Measurements from ENCODE around the gene CCDC33. TPM values are rescaled to one million over a fixed set of nuclear protein-coding genes. Genes with fewer than 3 reads are reported as not detected.

The CCDC33 gene
- total and polyA plus RNA-seq, 2 experiments from 2014 or later = not detected

DNA sequence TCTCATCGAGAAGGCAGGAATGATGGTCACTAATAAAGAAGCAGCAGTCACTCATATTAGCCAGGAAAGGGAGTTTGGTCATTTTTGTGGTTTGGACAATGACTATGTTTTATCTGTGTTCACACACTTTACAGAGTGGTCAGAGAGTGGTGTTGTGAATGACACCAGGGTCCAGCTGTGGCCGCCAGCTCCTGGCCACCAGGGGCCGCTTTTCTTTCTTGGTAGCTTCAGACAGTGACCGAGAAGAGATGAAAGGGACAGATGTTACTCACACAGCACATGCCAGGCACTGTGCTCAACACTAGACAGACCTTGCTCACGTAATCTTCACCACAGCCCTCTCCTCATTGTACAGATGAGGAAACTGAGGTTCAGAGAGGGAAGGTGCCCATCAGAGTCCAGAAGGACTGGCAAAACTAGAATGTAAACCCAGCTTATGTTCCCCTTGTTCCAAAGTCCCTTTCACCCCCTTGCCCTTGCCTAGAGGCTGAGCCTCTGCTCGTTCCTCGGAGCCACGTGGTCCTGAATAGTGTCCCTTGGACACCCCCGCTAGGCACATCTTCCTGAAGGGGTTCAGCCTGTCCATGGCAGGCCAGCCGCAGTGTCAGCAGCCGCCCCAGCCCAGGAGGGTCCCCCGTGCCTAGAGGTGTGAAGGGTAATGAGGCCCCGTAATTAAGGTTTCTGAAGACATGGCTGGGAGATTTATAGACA lies 75.8 kb downstream of the CCDC33 start:
- Histone ChIP-seq H3K9ac (no peak overlapping the region), H3K4me2 (ENCODE audit: unreplicated experiment) (no peak overlapping the region), H3K79me2 (ENCODE audit: insufficient read depth) (no peaks in the 10 kb centered on the region), H4K20me1 (ENCODE audit: insufficient read depth) (no peaks in the 10 kb centered on the region), H3K4me3 (no peak overlapping the region), H3K27ac (no peak overlapping the region), H2AFZ (no peak overlapping the region), H3K36me3 (ENCODE audit: low read depth) (no peaks in the 10 kb centered on the region), H3K27me3 (replicated peaks; ENCODE audit: insufficient read depth) (no peaks in the 10 kb centered on the region), H3K4me1 (ENCODE audit: insufficient read depth) (peaks cover 4% of the 10 kb centered on the region; the same call in 1 of the 2 replicates), H3K9me2 (ENCODE audit: insufficient read depth) (no peaks in the 10 kb centered on the region), H3F3A (ENCODE audit: insufficient read depth) (peaks cover 4% of the 10 kb centered on the region; the same call in 1 of the 2 replicates), H3K9me3 (ENCODE audit: low read depth) (no peaks in the 10 kb centered on the region)
- peak; percentile 21 for DNase-seq
- in situ Hi-C loops (cut with MboI) = no loop called here
- TF ChIP-seq EZH2 (IDR thresholded peaks at IDR 0.05; ENCODE audit: insufficient read depth, poor library complexity, severe bottlenecking) (no peak), EZH2phosphoT487 (IDR thresholded peaks at IDR 0.05; ENCODE audit: insufficient read depth, low read depth) (no peak)
- 81 to 85% methylated on average over 13 of the region's 13 CpGs for WGBS, 2 experiments (ENCODE audit: low coverage in 1 of 2, low lambda C conversion rate in 2 of 2, missing lambda C conversion rate in 2 of 2)

DNA sequence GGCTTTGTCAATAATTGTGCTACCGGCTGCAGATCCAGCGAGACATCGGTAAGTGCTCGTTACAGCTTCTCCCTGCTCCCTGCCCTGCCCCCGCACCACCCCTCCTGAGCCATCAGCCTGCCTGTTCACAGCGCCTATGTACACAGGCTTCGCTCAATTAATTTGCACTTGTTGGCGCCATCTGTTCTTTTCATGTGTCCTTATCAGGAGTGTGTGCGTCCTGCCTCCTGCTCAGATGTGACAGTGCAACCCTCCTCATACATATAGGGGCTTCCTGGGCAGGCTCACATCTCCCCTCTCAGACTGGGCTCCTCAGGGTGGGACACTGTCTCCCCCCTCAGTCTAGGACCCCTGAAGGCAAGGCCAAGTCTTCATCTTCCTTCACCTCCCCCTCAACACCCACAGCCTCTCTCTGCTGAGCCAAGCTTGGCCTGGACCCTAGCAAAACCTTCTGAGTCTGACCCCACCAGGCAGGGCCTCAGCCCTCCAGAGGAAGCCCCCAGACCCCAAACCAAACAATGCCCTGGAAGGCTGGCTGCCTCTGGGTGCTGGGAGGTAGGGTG lies 76.4 kb downstream of the CCDC33 start:
- H3K27ac ChIP-seq = no peak overlapping the region
- H3K4me2 ChIP-seq (ENCODE audit: unreplicated experiment) = no peak overlapping the region
- TF ChIP-seq EZH2 (IDR thresholded peaks at IDR 0.05; ENCODE audit: insufficient read depth, poor library complexity, severe bottlenecking) (no peak), EZH2phosphoT487 (IDR thresholded peaks at IDR 0.05; ENCODE audit: insufficient read depth, low read depth) (no peak)
- H4K20me1 ChIP-seq (ENCODE audit: insufficient read depth) = no peaks in the 10 kb centered on the region
- WGBS, 2 experiments (ENCODE audit: low coverage in 1 of 2, low lambda C conversion rate in 2 of 2, missing lambda C conversion rate in 2 of 2) = 93 to 95% methylated on average over 9 of the region's 9 CpGs
- in situ Hi-C loops (cut with MboI) = no loop called here
- no peaks in the 10 kb centered on the region for H3K9me2 ChIP-seq (ENCODE audit: insufficient read depth)
- H3K9me3 ChIP-seq (ENCODE audit: low read depth) = no peaks in the 10 kb centered on the region
- H3K27me3 ChIP-seq (replicated peaks; ENCODE audit: insufficient read depth) = no peaks in the 10 kb centered on the region
- peaks cover 10% of the 10 kb centered on the region; the same call in 1 of the 2 replicates for H3F3A ChIP-seq (ENCODE audit: insufficient read depth)
- no peaks in the 10 kb centered on the region for H3K36me3 ChIP-seq (ENCODE audit: low read depth)
- H3K79me2 ChIP-seq (ENCODE audit: insufficient read depth) = no peaks in the 10 kb centered on the region
- no peak for DNase-seq
- no peak overlapping the region for H3K9ac ChIP-seq
- no peak overlapping the region for H2AFZ ChIP-seq
- no peak overlapping the region for H3K4me3 ChIP-seq
- H3K4me1 ChIP-seq (ENCODE audit: insufficient read depth) = peaks cover 11% of the 10 kb centered on the region

DNA sequence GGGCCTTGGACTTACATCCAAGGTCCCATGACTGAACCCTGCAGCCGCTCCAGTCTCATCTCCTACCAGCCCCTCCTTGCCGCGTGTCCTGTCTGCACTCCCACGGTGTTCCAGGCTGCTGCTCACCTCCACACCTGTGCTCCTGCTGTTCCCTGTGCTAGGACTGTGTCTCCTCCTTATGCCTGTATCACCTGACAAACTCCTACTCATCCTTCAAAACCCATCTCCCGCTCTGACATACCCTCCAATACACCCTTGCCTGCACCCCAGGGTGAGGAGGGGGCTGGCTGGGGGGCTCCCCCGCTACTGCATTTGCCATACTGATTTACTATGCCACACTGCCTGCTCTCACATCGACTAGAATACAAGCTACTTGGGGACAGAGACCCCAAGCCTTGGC lies 77.8 kb downstream of the CCDC33 start:
- 83 to 84% methylated on average over 7 of the region's 7 CpGs for WGBS, 2 experiments (ENCODE audit: low coverage in 1 of 2, low lambda C conversion rate in 2 of 2, missing lambda C conversion rate in 2 of 2)
- Histone ChIP-seq H3K36me3 (ENCODE audit: low read depth) (no peaks in the 10 kb centered on the region), H3K27me3 (replicated peaks; ENCODE audit: insufficient read depth) (no peaks in the 10 kb centered on the region), H3K27ac (no peak overlapping the region), H3K79me2 (ENCODE audit: insufficient read depth) (no peaks in the 10 kb centered on the region), H3K4me3 (no peak overlapping the region), H3K4me2 (ENCODE audit: unreplicated experiment) (no peak overlapping the region), H2AFZ (no peak overlapping the region), H3K4me1 (ENCODE audit: insufficient read depth) (peaks cover 23% of the 10 kb centered on the region), H3F3A (ENCODE audit: insufficient read depth) (peaks cover 11% of the 10 kb centered on the region; the same call in 1 of the 2 replicates), H3K9me2 (ENCODE audit: insufficient read depth) (no peaks in the 10 kb centered on the region), H4K20me1 (ENCODE audit: insufficient read depth) (no peaks in the 10 kb centered on the region), H3K9ac (no peak overlapping the region), H3K9me3 (ENCODE audit: low read depth) (no peaks in the 10 kb centered on the region)
- TF ChIP-seq EZH2phosphoT487 (IDR thresholded peaks at IDR 0.05; ENCODE audit: insufficient read depth, low read depth) (no peak), EZH2 (IDR thresholded peaks at IDR 0.05; ENCODE audit: insufficient read depth, poor library complexity, severe bottlenecking) (no peak)
- in situ Hi-C loops (cut with MboI) = no loop called here
- no peak for DNase-seq

DNA sequence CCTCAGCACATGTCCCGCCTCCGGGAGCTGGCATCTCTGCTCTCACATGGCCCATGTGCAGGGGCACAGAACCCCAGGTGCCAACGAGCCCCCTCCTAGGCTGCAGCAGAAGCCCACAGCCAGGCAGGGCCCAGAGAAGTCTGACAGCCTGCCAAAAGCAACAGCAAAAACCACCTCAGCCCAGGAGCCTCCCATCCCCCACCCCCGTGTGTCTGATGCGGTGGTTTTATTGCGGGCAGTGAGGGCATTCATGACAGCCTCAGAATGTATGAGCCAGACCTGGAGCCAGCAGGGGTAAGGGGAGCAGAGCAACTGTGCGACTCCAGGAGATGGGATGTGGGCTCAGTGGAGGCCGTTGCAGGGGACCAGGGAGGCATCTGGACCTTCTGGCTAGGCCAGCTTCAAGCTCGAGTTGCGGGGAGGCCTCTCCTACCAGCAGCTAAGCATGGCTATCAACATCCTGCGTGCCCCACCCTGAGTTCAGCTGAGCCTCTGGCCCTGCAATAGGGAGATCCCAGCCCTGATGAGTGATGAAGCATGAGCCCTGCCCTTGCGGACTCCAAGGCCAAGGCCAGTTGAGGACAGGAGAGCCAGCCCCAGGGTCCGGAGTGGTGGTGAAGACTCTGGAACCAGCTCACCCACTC lies 78.8 kb downstream of the CCDC33 start:
- Histone ChIP-seq H4K20me1 (ENCODE audit: insufficient read depth) (no peaks in the 10 kb centered on the region), H3K27ac (no peak overlapping the region), H3K9me3 (ENCODE audit: low read depth) (no peaks in the 10 kb centered on the region), H3K4me3 (no peak overlapping the region), H3K4me2 (ENCODE audit: unreplicated experiment) (no peak overlapping the region), H3K9me2 (ENCODE audit: insufficient read depth) (no peaks in the 10 kb centered on the region), H3K4me1 (ENCODE audit: insufficient read depth) (peaks cover 32% of the 10 kb centered on the region), H3K27me3 (replicated peaks; ENCODE audit: insufficient read depth) (no peaks in the 10 kb centered on the region), H3F3A (ENCODE audit: insufficient read depth) (peaks cover 11% of the 10 kb centered on the region; the same call in 1 of the 2 replicates), H2AFZ (no peak overlapping the region), H3K79me2 (ENCODE audit: insufficient read depth) (no peaks in the 10 kb centered on the region), H3K9ac (no peak overlapping the region), H3K36me3 (ENCODE audit: low read depth) (no peaks in the 10 kb centered on the region)
- in situ Hi-C loops (cut with MboI) = no loop called here
- DNase-seq = no peak
- WGBS, 2 experiments (ENCODE audit: low coverage in 1 of 2, low lambda C conversion rate in 2 of 2, missing lambda C conversion rate in 2 of 2) = 75 to 78% methylated on average over 12 to 13 of the region's 13 CpGs
- TF ChIP-seq EZH2phosphoT487 (IDR thresholded peaks at IDR 0.05; ENCODE audit: insufficient read depth, low read depth) = no peak
- no peak for TF ChIP-seq EZH2 (IDR thresholded peaks at IDR 0.05; ENCODE audit: insufficient read depth, poor library complexity, severe bottlenecking)
